H1 (cell line): ENCODE measurements around the gene ARMCX2. TPM values are rescaled to one million over a fixed set of nuclear protein-coding genes. Genes with fewer than 3 reads are reported as not detected.

ENCODE experiments used
- CTCF ChIA-PET: fragments of 300-600 bp; sonication (Branson Sonifier 250); formaldehyde crosslinking; loops from one replicate; lab custom pipeline; 2021; ENCODE audit not compliant: partially characterized antibody; lab: Charles Lee
- POLR2A ChIA-PET: fragments of 300-600 bp; sonication (Branson Sonifier 250); formaldehyde crosslinking; loops from one replicate; lab custom pipeline; 2021; ENCODE audit warnings: inconsistent platforms; ENCODE audit not compliant: partially characterized antibody; lab: Charles Lee
- DNase-seq, 2 experiments: peaks; one replicate each; pipeline versions ENCODE4 v3.0.0 to v3.0.0-alpha.2; 2010 to 2022; ENCODE audit warnings: low spot score in 2 of 2, low read depth in 1 of 2, mixed read lengths in 1 of 2
- FAIRE-seq: peaks from 2 replicates; lab custom pipeline; 2011; peaks lifted over from hg19 to GRCh38; lab: Jason Lieb, UNC
- H2AFZ ChIP-seq: 2 replicates; pipeline ENCODE4 v1.8.1; 2012; ENCODE audit warnings: low read length, inconsistent platforms
- H2AK5ac ChIP-seq: 2 replicates; pipeline ENCODE4 v1.6.1; 2013; ENCODE audit warnings: low read depth, low read length
- H2BK120ac ChIP-seq: replicated peaks from 2 replicates; pipeline ENCODE3; 2013; ENCODE audit warnings: low read depth, low read length, inconsistent platforms
- H2BK12ac ChIP-seq: 2 replicates; pipeline ENCODE4 v1.6.1; 2013; ENCODE audit warnings: low read depth, low read length
- H2BK15ac ChIP-seq: 2 replicates; pipeline ENCODE4 v1.6.1; 2013; ENCODE audit warnings: low read length
- H2BK20ac ChIP-seq: 2 replicates; pipeline ENCODE4 v1.6.1; 2013; ENCODE audit warnings: low read length
- H2BK5ac ChIP-seq: 2 replicates; pipeline ENCODE4 v1.6.1; 2013; ENCODE audit warnings: low read depth, low read length
- H3K14ac ChIP-seq: 2 replicates; pipeline ENCODE4 v1.6.1; 2013; ENCODE audit warnings: inconsistent platforms; ENCODE audit not compliant: insufficient read length
- H3K18ac ChIP-seq: 2 replicates; pipeline ENCODE4 v1.6.1; 2013; ENCODE audit warnings: low read length; ENCODE audit errors: extremely low read depth
- H3K23ac ChIP-seq: 2 replicates; pipeline ENCODE4 v1.6.1; 2013; ENCODE audit warnings: inconsistent platforms; ENCODE audit not compliant: insufficient read length
- H3K23me2 ChIP-seq: 2 replicates; pipeline ENCODE4 v1.6.1; 2013; ENCODE audit warnings: low read depth, low read length
- H3K27ac ChIP-seq: 2 replicates; pipeline ENCODE4 v1.6.1; 2011; ENCODE audit warnings: low read depth, low read length, inconsistent platforms
- H3K27me3 ChIP-seq, 4 experiments: replicated peaks in 1 of 4; 1 replicate in 1 of 4; 2 replicates in 3 of 4; pipeline versions ENCODE4 v1.6.1 to v1.8.1; 2011 to 2013; ENCODE audit warnings: low read length in 3 of 4, mild to moderate bottlenecking in 3 of 4, inconsistent platforms in 2 of 4, mixed read lengths in 2 of 4, moderate library complexity in 1 of 4; ENCODE audit not compliant: control insufficient read depth in 3 of 4, insufficient read depth in 3 of 4; ENCODE audit errors: extremely low read depth in 1 of 4
- H3K36me3 ChIP-seq, 4 experiments: 2 replicates each; pipeline versions ENCODE4 v1.6.1 to v1.8.1; 2011 to 2013; ENCODE audit warnings: mild to moderate bottlenecking in 4 of 4, low read length in 3 of 4, moderate library complexity in 2 of 4, control low read depth in 1 of 4, inconsistent platforms in 1 of 4; ENCODE audit not compliant: insufficient read depth in 4 of 4, control insufficient read depth in 2 of 4
- H3K4ac ChIP-seq: replicated peaks from 2 replicates; pipeline ENCODE3; 2013; ENCODE audit warnings: low read length, low read depth, mixed read lengths, inconsistent platforms; ENCODE audit not compliant: insufficient read length
- H3K4me1 ChIP-seq, 4 experiments: replicated peaks in 1 of 4; 1 replicate in 1 of 4; 2 replicates in 3 of 4; pipeline versions ENCODE4 v1.6.1 to v1.8.1; 2011 to 2013; ENCODE audit warnings: low read length in 3 of 4, inconsistent platforms in 2 of 4, mixed read lengths in 1 of 4; ENCODE audit not compliant: insufficient read depth in 4 of 4, control insufficient read depth in 3 of 4
- H3K4me2 ChIP-seq, 2 experiments: 2 replicates each; pipeline versions ENCODE4 v1.6.1 to v1.8.1; 2011 to 2013; ENCODE audit warnings: low read depth in 2 of 2, low read length in 2 of 2, control low read depth in 1 of 2, inconsistent platforms in 1 of 2, mild to moderate bottlenecking in 1 of 2; ENCODE audit not compliant: insufficient read depth in 1 of 2
- H3K4me3 ChIP-seq, 4 experiments: fragments of 200-600, 300-600 bp in 1 of 4; sonication (generic), shearing (Covaris generic), sonication (Bioruptor Twin) in 1 of 4; 2 replicates each; pipeline versions ENCODE4 v1.5.1 to v1.8.1; 2011 to 2016; ENCODE audit warnings: low read length in 4 of 4, low read depth in 3 of 4, control low read depth in 2 of 4, inconsistent platforms in 2 of 4, mild to moderate bottlenecking in 2 of 4, mixed read lengths in 1 of 4, moderate library complexity in 1 of 4; ENCODE audit not compliant: insufficient read depth in 2 of 4; ENCODE audit errors: extremely low read depth in 1 of 4
- H3K56ac ChIP-seq: replicated peaks from 2 replicates; pipeline ENCODE3; 2013; ENCODE audit warnings: low read depth, mild to moderate bottlenecking, mixed read lengths, low read length, inconsistent platforms; ENCODE audit not compliant: insufficient read length
- H3K79me1 ChIP-seq: 2 replicates; pipeline ENCODE4 v1.6.1; 2013; ENCODE audit warnings: low read depth, low read length, control low read depth
- H3K79me2 ChIP-seq, 2 experiments: 2 replicates each; pipeline versions ENCODE4 v1.6.1 to v1.8.1; 2012 to 2013; ENCODE audit warnings: low read length in 2 of 2, mild to moderate bottlenecking in 2 of 2, inconsistent platforms in 1 of 2; ENCODE audit not compliant: insufficient read depth in 2 of 2, control insufficient read depth in 1 of 2
- H3K9ac ChIP-seq, 4 experiments: replicated peaks in 1 of 4; 1 replicate in 1 of 4; 2 replicates in 3 of 4; pipeline versions ENCODE4 v1.6.1 to v1.8.1; 2011 to 2013; ENCODE audit warnings: low read depth in 3 of 4, low read length in 3 of 4, control low read depth in 2 of 4, mild to moderate bottlenecking in 2 of 4, moderate library complexity in 2 of 4, inconsistent platforms in 1 of 4; ENCODE audit errors: extremely low read depth in 1 of 4
- H3K9me3 ChIP-seq, 2 experiments: 2 replicates each; pipeline versions ENCODE4 v1.6.1 to v1.8.1; 2012 to 2013; ENCODE audit warnings: mild to moderate bottlenecking in 2 of 2, moderate library complexity in 2 of 2, control low read depth in 1 of 2, inconsistent platforms in 1 of 2, low read depth in 1 of 2, low read length in 1 of 2, mixed read lengths in 1 of 2; ENCODE audit not compliant: insufficient read depth in 2 of 2
- H4K20me1 ChIP-seq, 2 experiments: replicated peaks in 1 of 2; 2 replicates each; pipeline versions ENCODE3 to v1.8.1; 2011 to 2013; ENCODE audit warnings: inconsistent platforms in 2 of 2, low read length in 2 of 2, mild to moderate bottlenecking in 1 of 2; ENCODE audit not compliant: insufficient read depth in 2 of 2, control insufficient read depth in 1 of 2
- H4K5ac ChIP-seq: 2 replicates; pipeline ENCODE4 v1.6.1; 2013; ENCODE audit warnings: low read length, low read depth, mixed read lengths, inconsistent platforms; ENCODE audit not compliant: insufficient read length
- H4K8ac ChIP-seq: 2 replicates; pipeline ENCODE4 v1.8.0; 2013; ENCODE audit warnings: mild to moderate bottlenecking, moderate library complexity, low read length, inconsistent platforms; ENCODE audit not compliant: insufficient read depth; ENCODE audit errors: extremely low read depth
- H4K91ac ChIP-seq: replicated peaks from 2 replicates; pipeline ENCODE3; 2013; ENCODE audit warnings: low read length, mixed read lengths, inconsistent platforms; ENCODE audit not compliant: insufficient read length
- CHD1 ChIP-seq: IDR thresholded peaks from 2 replicates; pipeline ENCODE4 v1.6.1; 2012; ENCODE audit warnings: low read depth, low read length, improper control_type of control experiment
- JUND ChIP-seq: IDR thresholded peaks from 2 replicates; pipeline ENCODE4 v1.6.1; 2011; ENCODE audit warnings: mild to moderate bottlenecking, improper control_type of control experiment, low read length
- RNF2 ChIP-seq: fragments of 200-900, 300-1000 bp; sonication (generic); IDR thresholded peaks from 2 replicates; pipeline ENCODE4 v1.7.1; 2016; ENCODE audit warnings: borderline replicate concordance, low read depth, mild to moderate bottlenecking, antibody characterized with exemption, low read length; ENCODE audit not compliant: poor library complexity, severe bottlenecking; ENCODE audit errors: missing control alignments
- SP4 ChIP-seq: IDR thresholded peaks from 2 replicates; pipeline ENCODE4 v1.6.1; 2012; ENCODE audit warnings: low read length, inconsistent platforms
- whole genome bisulfite sequencing, 2 experiments: shearing (Covaris generic) in 1 of 2; methylation state at CpG; one replicate each; pipeline versions ENCODE4 v1.1.6 to v1.1.7; 2013 to 2015; ENCODE audit warnings: low lambda C conversion rate in 2 of 2, mixed read lengths in 2 of 2, inconsistent platforms in 1 of 2, low coverage in 1 of 2, missing lambda C conversion rate in 1 of 2; ENCODE audit not compliant: insufficient replicate concordance in 2 of 2, insufficient coverage in 1 of 2, insufficient read length in 1 of 2; ENCODE audit errors: extremely low coverage in 1 of 2, missing lambda C conversion rate in 1 of 2; 5-methylcytosine and 5-hydroxymethylcytosine counted together
- polyA plus RNA-seq, 7 experiments: library from polyadenylated mRNA; depleted of rRNA in 3 of 7; stranded (reverse) in 5 of 7; unstranded in 2 of 7; fragments of >200 nt in 5 of 7; fragments of 200-250 nt in 2 of 7; gene quantifications; 1 replicate in 5 of 7; 2 replicates in 1 of 7; 4 replicates in 1 of 7; pipeline versions ENCODE4 v1.2.1 to v1.2.3, GENCODE V29; 2011 to 2013; ENCODE audit warnings: missing spikeins in 2 of 7, mixed read lengths in 2 of 7
- total RNA-seq: library from RNA; stranded (reverse); fragmentation: NEBNext Ultra II Directional; extraction: Animal tissue kit (Norgen Biotek cat#: 25700); gene quantifications from 2 replicates; pipeline ENCODE4 v1.2.1, GENCODE V29; 2021

Gene ARMCX2
- total and polyA plus RNA-seq, 2 of the 8 experiments (the other 6 are each of a cell fraction or from before 2014, with no cell fraction given), result 39.7 to 113 TPM

DNA sequence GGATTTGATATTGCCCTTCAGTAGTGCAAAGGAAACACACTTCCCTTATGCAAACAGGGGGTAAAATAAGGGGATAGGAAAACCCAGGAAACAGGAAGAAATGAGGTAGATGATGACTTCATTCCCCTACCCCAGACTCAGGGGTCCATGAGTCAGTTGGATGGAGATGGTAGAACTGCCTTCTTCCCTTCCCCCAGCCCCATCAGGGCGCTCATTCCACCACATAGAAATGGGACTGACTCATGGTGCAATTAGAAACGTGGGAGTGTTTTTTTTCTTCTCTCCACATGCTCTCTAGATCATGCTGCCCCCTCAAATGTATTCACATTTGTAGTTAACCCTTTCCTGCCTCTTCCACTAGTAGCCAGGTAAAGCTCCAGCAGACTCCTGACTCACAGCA, 23.1 kb upstream of the ARMCX2 start:
- no peak overlapping the region for H2BK120ac ChIP-seq
- no peak overlapping the region for H2BK5ac ChIP-seq
- no peak overlapping the region for H3K27ac ChIP-seq
- no peaks in the 10 kb centered on the region for H3K9me3 ChIP-seq
- H3K9ac ChIP-seq, result no peak overlapping the region
- H3K23ac ChIP-seq, result no peak overlapping the region
- H4K8ac ChIP-seq, result no peak overlapping the region
- H2AFZ ChIP-seq, result peak overlapping the region; percentile 44; the same call in 1 of the 2 replicates
- H3K18ac ChIP-seq, result no peak overlapping the region
- no peak overlapping the region for H3K4me2 ChIP-seq
- no peaks in the 10 kb centered on the region for H3K79me1 ChIP-seq
- WGBS, 2 experiments, result 58% methylated on average over 2 of the region's 2 CpGs; no CpG with 5 or more reads in 1 of the 2 experiments
- H4K91ac ChIP-seq, result no peak overlapping the region
- no peak overlapping the region for H2BK20ac ChIP-seq
- H3K4ac ChIP-seq, result no peak overlapping the region
- no peak overlapping the region for H4K5ac ChIP-seq
- peaks cover 0 to 5% (median 0%) of the 10 kb centered on the region in 4 experiments; a peak in 3 of 7 replicates for H3K4me1 ChIP-seq
- no peaks in the 10 kb centered on the region for H3K27me3 ChIP-seq
- no peak for TF ChIP-seq SP4
- TF ChIP-seq JUND, result no peak
- no peak for TF ChIP-seq CHD1
- no peak for TF ChIP-seq RNF2
- ChIA-PET CTCF (no interaction called here), POLR2A (interaction anchor here (0.7 kb wide), 1 partner anchor 26 kb away, joined by 3 read pairs; no protein-coding TSS in a partner anchor)
- H2AK5ac ChIP-seq, result no peak overlapping the region
- no peaks in the 10 kb centered on the region for H3K23me2 ChIP-seq
- no peaks in the 10 kb centered on the region for H3K79me2 ChIP-seq
- no peak overlapping the region for H2BK15ac ChIP-seq
- no peaks in the 10 kb centered on the region for H4K20me1 ChIP-seq
- H3K56ac ChIP-seq, result no peak overlapping the region
- DNase-seq (no peak), FAIRE-seq (no peak)
- H2BK12ac ChIP-seq, result no peak overlapping the region
- H3K14ac ChIP-seq, result no peak overlapping the region
- no peak overlapping the region for H3K4me3 ChIP-seq
- no peaks in the 10 kb centered on the region for H3K36me3 ChIP-seq
